Body of pancreas (tissue), 4 donors: Measurements from ENCODE around the gene UBE2I. TPM values are rescaled to one million over a fixed set of nuclear protein-coding genes. Genes with fewer than 3 reads are reported as not detected.

Source experiments
- ATAC-seq: fragments of 150-250 bp; one replicate; pipeline ENCODE4 v1.9.1; 2016
- DNase-seq, 4 donors: peaks; one replicate each; pipeline ENCODE4 v3.0.0-alpha.2; 2019
- H3K27ac ChIP-seq, 4 donors: fragments of 200-600 bp; sonication (generic); 1 replicate in 3 of 4; 2 replicates in 1 of 4; pipeline versions ENCODE4 v1.5.1 to v1.6.1; 2016 to 2019; ENCODE audit warnings: mild to moderate bottlenecking in 1 of 4, mixed read lengths in 1 of 4, moderate library complexity in 1 of 4
- H3K27me3 ChIP-seq, 2 donors: fragments of 200-600 bp; sonication (generic); one replicate each; pipeline ENCODE4 v1.6.0; 2016; ENCODE audit warnings: mild to moderate bottlenecking in 1 of 2
- H3K36me3 ChIP-seq, 2 donors: fragments of 200-600 bp; sonication (generic); replicated peaks in 1 of 2; 2 replicates each; pipeline ENCODE4 v1.5.1; 2016; ENCODE audit warnings: low read depth in 2 of 2; ENCODE audit not compliant: insufficient read depth in 1 of 2
- H3K4me1 ChIP-seq: fragments of 200-600 bp; sonication (generic); one replicate; pipeline ENCODE4 v1.6.0; 2016
- H3K4me3 ChIP-seq, 2 donors: fragments of 200-600 bp; sonication (generic); 1 replicate in 1 of 2; 2 replicates in 1 of 2; pipeline ENCODE4 v1.5.1; 2016 to 2019
- H3K9me3 ChIP-seq, 3 donors: fragments of 200-600 bp; sonication (generic); 1 replicate in 2 of 3; 2 replicates in 1 of 3; pipeline ENCODE4 v1.5.1; 2016
- POLR2A ChIP-seq, 3 donors: fragments of 450-650 bp; IDR thresholded peaks; one replicate each; pipeline ENCODE4 v1.6.1; 2016; ENCODE audit warnings: antibody characterized with exemption in 3 of 3, mild to moderate bottlenecking in 2 of 3
- WGBS, 2 donors: methylation state at CpG; one replicate each; pipeline ENCODE4 v1.1.5; 2017; 5-methylcytosine and 5-hydroxymethylcytosine counted together
- intact Hi-C: fragments of 100-400 bp; cut with DNase I; formaldehyde crosslinking; loops from one replicate; pipeline ENCODE4 v1.15.1; 2023
- total RNA-seq, 2 donors: library from RNA; depleted of rRNA; stranded (reverse); fragments of >200 nt; gene quantifications; one replicate each; pipeline ENCODE4 v1.1.0, GENCODE V29; 2016
- TF ChIP-seq, protein P1 (sequence below), 7 experiments: fragments of 450-650 bp in 4 of 7; fragments of 200-600 bp in 3 of 7; sonication (generic) in 3 of 7; IDR thresholded peaks; one replicate each; pipeline ENCODE4 v1.5.1; 2016 to 2019; ENCODE audit warnings: antibody characterized with exemption in 7 of 7

UBE2I gene
- total RNA-seq, 2 donors from 2014 or later, result 25.9 to 81.7 TPM

DNA sequence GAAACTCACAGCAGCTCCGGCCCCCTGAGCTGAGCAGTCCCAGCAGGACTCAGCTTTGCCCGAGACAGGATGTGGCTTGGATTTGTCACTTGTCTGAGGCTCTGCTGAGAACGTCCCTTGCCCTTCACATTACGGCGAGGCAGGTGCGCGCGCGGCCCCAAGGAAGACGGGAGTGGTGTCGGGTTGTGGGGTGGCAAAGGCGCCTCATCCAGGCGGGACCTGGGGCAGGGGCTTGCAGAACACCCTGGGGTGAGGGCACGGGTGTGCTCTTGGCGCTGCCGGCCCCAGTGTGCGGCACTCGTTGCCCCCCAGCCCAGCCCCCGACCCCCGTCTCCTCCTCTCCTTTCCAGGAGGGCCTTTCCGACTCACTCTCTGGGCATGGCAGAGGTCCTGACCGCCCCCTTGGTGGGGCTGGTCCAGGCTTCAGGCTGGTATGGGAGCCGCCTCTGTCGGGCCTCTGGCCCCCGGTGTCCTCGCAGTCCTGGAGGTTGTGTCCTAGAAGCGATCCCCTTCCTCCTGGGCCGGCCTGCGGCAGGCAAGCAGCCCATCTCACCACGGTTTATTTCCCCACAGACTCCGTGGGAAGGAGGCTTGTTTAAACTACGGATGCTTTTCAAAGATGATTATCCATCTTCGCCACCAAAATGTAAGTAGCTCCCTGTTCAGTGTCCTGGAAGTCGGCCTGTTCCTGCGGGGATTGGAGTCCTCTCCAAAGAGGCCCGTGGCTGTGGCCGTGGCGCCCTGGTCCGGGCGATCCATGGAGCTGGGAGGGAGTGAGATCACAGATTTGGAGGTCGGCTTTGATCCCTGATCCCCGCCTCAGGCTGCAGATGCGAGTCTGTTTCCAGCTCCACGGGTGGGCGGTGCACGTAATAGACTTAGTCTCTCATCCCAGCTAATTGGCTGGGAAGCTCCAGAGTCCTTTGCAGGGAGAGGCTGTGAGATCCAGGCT lies 5.9 kb downstream of the UBE2I start:
- intact Hi-C loops, result no loop called here
- 87 to 88% methylated on average over 20 to 45 of the region's 46 CpGs for WGBS, 2 donors
- DNase-seq, result no peak
- no peak for ATAC-seq
- Histone ChIP-seq H3K4me3 (no peak overlapping the region), H3K27me3 (no peaks in the 10 kb centered on the region), H3K4me1 (peaks cover 28% of the 10 kb centered on the region), H3K9me3 (no peaks in the 10 kb centered on the region), H3K27ac (no peak overlapping the region), H3K36me3 (peaks cover 18 to 53% of the 10 kb centered on the region in 2 donors)
- TF ChIP-seq, protein P1, sequence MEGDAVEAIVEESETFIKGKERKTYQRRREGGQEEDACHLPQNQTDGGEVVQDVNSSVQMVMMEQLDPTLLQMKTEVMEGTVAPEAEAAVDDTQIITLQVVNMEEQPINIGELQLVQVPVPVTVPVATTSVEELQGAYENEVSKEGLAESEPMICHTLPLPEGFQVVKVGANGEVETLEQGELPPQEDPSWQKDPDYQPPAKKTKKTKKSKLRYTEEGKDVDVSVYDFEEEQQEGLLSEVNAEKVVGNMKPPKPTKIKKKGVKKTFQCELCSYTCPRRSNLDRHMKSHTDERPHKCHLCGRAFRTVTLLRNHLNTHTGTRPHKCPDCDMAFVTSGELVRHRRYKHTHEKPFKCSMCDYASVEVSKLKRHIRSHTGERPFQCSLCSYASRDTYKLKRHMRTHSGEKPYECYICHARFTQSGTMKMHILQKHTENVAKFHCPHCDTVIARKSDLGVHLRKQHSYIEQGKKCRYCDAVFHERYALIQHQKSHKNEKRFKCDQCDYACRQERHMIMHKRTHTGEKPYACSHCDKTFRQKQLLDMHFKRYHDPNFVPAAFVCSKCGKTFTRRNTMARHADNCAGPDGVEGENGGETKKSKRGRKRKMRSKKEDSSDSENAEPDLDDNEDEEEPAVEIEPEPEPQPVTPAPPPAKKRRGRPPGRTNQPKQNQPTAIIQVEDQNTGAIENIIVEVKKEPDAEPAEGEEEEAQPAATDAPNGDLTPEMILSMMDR (IDR thresholded peaks at IDR 0.05), result no peak
- TF ChIP-seq POLR2A (IDR thresholded peaks at IDR 0.05), result no peak

DNA sequence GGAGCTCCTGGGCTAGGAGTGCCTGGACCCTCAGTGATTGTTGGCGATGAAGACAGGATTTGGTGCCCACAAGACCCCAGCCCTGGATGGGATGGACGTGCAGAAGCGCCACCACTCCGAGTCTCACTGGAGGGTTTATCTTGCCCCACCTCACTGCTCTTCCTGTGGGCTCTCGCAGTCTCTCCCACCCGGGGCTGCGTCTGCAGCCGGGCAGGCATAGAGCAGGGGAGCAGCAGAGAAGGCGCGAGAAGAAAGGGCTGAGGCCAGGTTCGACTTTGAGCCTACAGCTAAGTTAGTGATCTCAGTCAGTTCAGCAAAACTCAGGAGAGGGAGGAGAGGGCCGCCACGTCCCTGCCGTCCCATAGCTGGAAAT lies 6.6 kb downstream of the UBE2I start:
- ATAC-seq (no peak), DNase-seq (no peak)
- H3K4me1 ChIP-seq, result peaks cover 22% of the 10 kb centered on the region
- no peaks in the 10 kb centered on the region for H3K9me3 ChIP-seq
- no peaks in the 10 kb centered on the region for H3K27me3 ChIP-seq
- no peak overlapping the region for H3K4me3 ChIP-seq
- WGBS, 2 donors, result 78 to 85% methylated on average over 13 to 14 of the region's 14 CpGs
- H3K36me3 ChIP-seq, result peaks cover 23 to 59% of the 10 kb centered on the region in 2 donors
- no peak overlapping the region for H3K27ac ChIP-seq
- intact Hi-C loops, result no loop called here
- TF ChIP-seq, protein P1 (IDR thresholded peaks at IDR 0.05), result no peak
- no peak for TF ChIP-seq POLR2A (IDR thresholded peaks at IDR 0.05)

DNA sequence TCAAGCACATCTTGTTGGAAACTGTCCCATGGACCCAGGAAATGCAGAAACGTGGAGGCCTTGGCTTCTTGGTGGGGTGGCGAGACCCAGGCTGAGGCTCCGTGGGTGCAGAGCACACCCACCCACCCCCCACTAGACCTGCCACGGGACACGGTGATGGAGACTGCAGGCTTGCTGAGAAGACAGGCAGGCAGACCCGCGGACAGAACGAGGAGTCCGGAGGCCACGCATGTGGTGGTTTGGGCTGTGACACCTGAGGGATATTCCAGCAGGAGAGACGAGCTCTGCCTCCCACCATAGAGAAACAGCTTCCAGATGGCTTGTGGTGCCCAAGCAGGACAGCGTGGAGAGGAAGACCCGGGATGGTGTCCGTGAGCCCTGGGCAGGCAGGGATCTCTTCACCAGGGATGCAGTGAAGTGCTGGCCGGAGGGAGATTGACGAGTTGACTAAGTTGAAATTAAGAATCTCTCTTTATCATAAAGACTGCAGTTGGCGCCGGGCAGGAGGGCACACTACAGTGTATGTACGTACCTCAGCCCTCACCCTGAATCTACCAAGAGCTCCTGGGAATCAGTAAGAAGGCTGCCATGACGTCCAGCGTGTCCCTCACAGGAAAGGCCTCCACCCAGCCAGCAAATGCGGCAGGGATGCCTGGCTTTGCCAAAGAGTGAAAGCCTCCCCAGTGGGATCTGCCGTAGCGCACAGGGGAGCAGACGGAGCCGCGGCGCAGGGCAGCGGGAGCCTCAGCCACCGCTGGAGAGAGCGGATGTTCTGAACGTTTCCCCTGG lies 8.2 kb downstream of the UBE2I start:
- no peaks in the 10 kb centered on the region for H3K9me3 ChIP-seq
- WGBS, 2 donors, result 86 to 96% methylated on average over 19 to 32 of the region's 32 CpGs
- H3K27me3 ChIP-seq, result no peaks in the 10 kb centered on the region
- no peak overlapping the region for H3K27ac ChIP-seq
- ATAC-seq (no peak), DNase-seq (no peak)
- H3K36me3 ChIP-seq, result peaks cover 24 to 59% of the 10 kb centered on the region in 2 donors
- no peak for TF ChIP-seq POLR2A (IDR thresholded peaks at IDR 0.05)
- TF ChIP-seq, protein P1 (IDR thresholded peaks at IDR 0.05), result no peak
- no peak overlapping the region for H3K4me3 ChIP-seq
- peaks cover 6% of the 10 kb centered on the region for H3K4me1 ChIP-seq
- intact Hi-C loops, result no loop called here

DNA sequence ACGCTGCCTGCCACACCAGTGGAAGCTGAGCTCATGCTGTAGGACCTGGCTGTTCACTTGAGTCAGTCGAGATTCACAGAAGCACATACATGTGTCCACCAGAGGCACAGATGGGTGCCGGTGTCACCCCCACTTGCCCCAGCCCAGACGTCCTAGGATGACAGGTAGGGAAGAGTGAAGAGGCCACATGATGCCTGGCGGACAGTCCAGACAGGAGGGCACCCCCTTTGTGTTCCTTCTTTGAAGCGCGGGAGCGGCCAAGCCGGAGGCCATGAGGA lies 8.8 kb downstream of the UBE2I start:
- DNase-seq (no peak), ATAC-seq (no peak)
- H3K27me3 ChIP-seq, result no peaks in the 10 kb centered on the region
- H3K4me1 ChIP-seq, result peaks cover under 1% of the 10 kb centered on the region
- intact Hi-C loops, result no loop called here
- no peaks in the 10 kb centered on the region for H3K9me3 ChIP-seq
- TF ChIP-seq, protein P1 (IDR thresholded peaks at IDR 0.05), result no peak
- no peak for TF ChIP-seq POLR2A (IDR thresholded peaks at IDR 0.05)
- no peak overlapping the region for H3K4me3 ChIP-seq
- H3K27ac ChIP-seq, result no peak overlapping the region
- WGBS, 2 donors, result 79 to 83% methylated on average over 6 to 9 of the region's 9 CpGs
- peaks cover 24 to 60% of the 10 kb centered on the region in 2 donors for H3K36me3 ChIP-seq
